PC-9 (cell line): ENCODE measurements around the gene THAP2. TPM values are rescaled to one million over a fixed set of nuclear protein-coding genes. Genes with fewer than 3 reads are reported as not detected.

Experiments used
- BruUV-seq: library from RNA; stranded (reverse); fragments of 400-500 nt; replicated peaks from 2 replicates; lab custom pipeline; 2021; lab: Mats Ljungman, UMichigan
- CTCF ChIA-PET: fragments of 300-600 bp; sonication (Branson Sonifier 250); formaldehyde crosslinking; loops from one replicate; lab custom pipeline; 2022; ENCODE audit warnings: antibody characterized with exemption; lab: Charles Lee
- POLR2A ChIA-PET: fragments of 300-600 bp; sonication (Branson Sonifier 250); formaldehyde crosslinking; loops from one replicate; lab custom pipeline; 2022; ENCODE audit warnings: antibody characterized with exemption; ENCODE audit not compliant: unreplicated experiment; lab: Charles Lee
- DNase-seq, 2 experiments: peaks; one replicate each; pipeline versions ENCODE4 v3.0.0 to v3.0.0-alpha.2; 2015 to 2022; ENCODE audit warnings: mixed read lengths in 1 of 2
- H2AFZ ChIP-seq: fragments of 200-600 bp; sonication (generic); 2 replicates; pipeline ENCODE4 v1.8.1; 2017; ENCODE audit warnings: antibody characterized with exemption
- H3F3A ChIP-seq: fragments of 200-600 bp; sonication (generic); 2 replicates; pipeline ENCODE4 v1.8.1; 2017; ENCODE audit warnings: antibody characterized with exemption, mild to moderate bottlenecking, low read depth; ENCODE audit not compliant: insufficient read depth
- H3K27ac ChIP-seq: fragments of 200-600 bp; sonication (generic); 2 replicates; pipeline ENCODE4 v1.6.1; 2016; ENCODE audit warnings: mixed run types
- H3K27me3 ChIP-seq: fragments of 200-600 bp; sonication (generic); 2 replicates; pipeline ENCODE4 v1.6.1; 2016; ENCODE audit warnings: low read depth, mixed run types; ENCODE audit not compliant: insufficient read depth
- H3K36me3 ChIP-seq: fragments of 200-600 bp; sonication (generic); 2 replicates; pipeline ENCODE4 v1.6.1; 2016; ENCODE audit warnings: low read depth, mixed run types
- H3K4me1 ChIP-seq: fragments of 200-600 bp; sonication (generic); replicated peaks from 2 replicates; pipeline ENCODE4 v1.6.1; 2016; ENCODE audit warnings: mixed run types; ENCODE audit not compliant: insufficient read depth
- H3K4me2 ChIP-seq: fragments of 200-600 bp; sonication (generic); 2 replicates; pipeline ENCODE4 v1.6.1; 2017; ENCODE audit warnings: mixed run types
- H3K4me3 ChIP-seq: fragments of 200-600 bp; sonication (generic); 2 replicates; pipeline ENCODE4 v1.6.1; 2016; ENCODE audit warnings: mixed run types
- H3K79me2 ChIP-seq: fragments of 200-600 bp; sonication (generic); 2 replicates; pipeline ENCODE4 v1.6.1; 2017; ENCODE audit warnings: low read depth, mixed run types
- H3K9me2 ChIP-seq: fragments of 200-600 bp; sonication (generic); 2 replicates; pipeline ENCODE4 v1.8.1; 2017; ENCODE audit warnings: mild to moderate bottlenecking; ENCODE audit not compliant: insufficient read depth
- H3K9me3 ChIP-seq: fragments of 200-600 bp; sonication (generic); 2 replicates; pipeline ENCODE4 v1.8.1; 2016; ENCODE audit warnings: low read depth; ENCODE audit not compliant: insufficient read depth
- H4K20me1 ChIP-seq: fragments of 200-600 bp; sonication (generic); 2 replicates; pipeline ENCODE4 v1.8.1; 2017; ENCODE audit not compliant: insufficient read depth
- CTCF ChIP-seq: fragments of 200-600 bp; sonication (generic); conservative IDR thresholded peaks from 2 replicates; pipeline ENCODE4 v1.6.1; 2017; ENCODE audit warnings: mixed run types, antibody characterized with exemption, mild to moderate bottlenecking, moderate library complexity
- EZH2 ChIP-seq: fragments of 200-600 bp; sonication (generic); IDR thresholded peaks from 2 replicates; pipeline ENCODE4 v1.8.0; 2017; ENCODE audit warnings: antibody characterized with exemption, low read depth
- intact Hi-C: fragments of 100-400 bp; cut with micrococcal nuclease; formaldehyde crosslinking; loops from one replicate; pipeline ENCODE4 v1.10.0; 2022; ENCODE audit not compliant: unreplicated experiment
- total RNA-seq: library from RNA; stranded (reverse); gene quantifications from 2 replicates; pipeline ENCODE4 v1.2.3, GENCODE V29; 2021

The THAP2 gene
- total RNA-seq, 1 experiment from 2014 or later = 7.0 TPM

GRCh38 chr12:71671311-71671710 is 7.2 kb downstream of the THAP2 start:
- CTCF ChIA-PET = no interaction called here
- Histone ChIP-seq H3K9me3 (no peaks in the 10 kb centered on the region), H3K27ac (no peak overlapping the region), H3F3A (no peaks in the 10 kb centered on the region; the same call in 1 of the 2 replicates), H3K27me3 (no peaks in the 10 kb centered on the region), H2AFZ (no peak overlapping the region), H3K79me2 (peaks cover 10% of the 10 kb centered on the region), H4K20me1 (no peaks in the 10 kb centered on the region; the same call in 1 of the 2 replicates), H3K4me1 (no peaks in the 10 kb centered on the region), H3K9me2 (no peaks in the 10 kb centered on the region), H3K4me2 (no peak overlapping the region), H3K36me3 (no peaks in the 10 kb centered on the region), H3K4me3 (no peak overlapping the region)
- intact Hi-C loops = no loop called here
- no peak for DNase-seq
- POLR2A ChIA-PET = interaction anchor here (0.7 kb wide), 1 partner anchor 14 kb away, joined by 14 read pairs; no protein-coding TSS in a partner anchor
- no peak for TF ChIP-seq EZH2
- TF ChIP-seq CTCF = no peak
- no TSS peak for BruUV-seq

GRCh38 chr12:71671816-71672215 is 7.7 kb downstream of the THAP2 start:
- no peaks in the 10 kb centered on the region for H3K27me3 ChIP-seq
- ChIA-PET CTCF (no interaction called here), POLR2A (no interaction called here)
- H3K79me2 ChIP-seq = peaks cover 5% of the 10 kb centered on the region; the same call in 1 of the 2 replicates
- TF ChIP-seq EZH2 (no peak), CTCF (no peak)
- no peaks in the 10 kb centered on the region for H3K4me1 ChIP-seq
- no peaks in the 10 kb centered on the region for H3K9me3 ChIP-seq
- H3K27ac ChIP-seq = no peak overlapping the region
- no peaks in the 10 kb centered on the region for H3K36me3 ChIP-seq
- H4K20me1 ChIP-seq = no peaks in the 10 kb centered on the region; the same call in 1 of the 2 replicates
- no peaks in the 10 kb centered on the region for H3K9me2 ChIP-seq
- H2AFZ ChIP-seq = no peak overlapping the region
- no peaks in the 10 kb centered on the region; the same call in 1 of the 2 replicates for H3F3A ChIP-seq
- BruUV-seq = no TSS peak
- no peak overlapping the region for H3K4me3 ChIP-seq
- no peak for DNase-seq
- no peak overlapping the region for H3K4me2 ChIP-seq
- intact Hi-C loops = no loop called here

GRCh38 chr12:71682466-71682865 is 18.4 kb downstream of the THAP2 start:
- Histone ChIP-seq H3K36me3 (no peaks in the 10 kb centered on the region), H3K4me2 (no peak overlapping the region), H3K9me2 (no peaks in the 10 kb centered on the region), H2AFZ (no peak overlapping the region), H3K27ac (no peak overlapping the region), H3K79me2 (peaks cover 6% of the 10 kb centered on the region), H3K4me3 (no peak overlapping the region), H4K20me1 (no peaks in the 10 kb centered on the region), H3K9me3 (no peaks in the 10 kb centered on the region), H3K4me1 (peaks cover 6% of the 10 kb centered on the region; the same call in 1 of the 2 replicates), H3F3A (peaks cover 5% of the 10 kb centered on the region), H3K27me3 (no peaks in the 10 kb centered on the region)
- intact Hi-C loops = no loop called here
- ChIA-PET POLR2A (no interaction called here), CTCF (no interaction called here)
- TF ChIP-seq EZH2 = no peak
- TF ChIP-seq CTCF = no peak
- no TSS peak for BruUV-seq
- DNase-seq = no peak
